GM18520 (cell line): Measurements from ENCODE around the gene TCF12.

Experiments
- ATAC-seq: cut with Tn5 transposase; IDR thresholded peaks from one replicate; pipeline ENCODE4 v1.9.1; 2021; ENCODE audit not compliant: unreplicated experiment

TCF12 gene

DNA sequence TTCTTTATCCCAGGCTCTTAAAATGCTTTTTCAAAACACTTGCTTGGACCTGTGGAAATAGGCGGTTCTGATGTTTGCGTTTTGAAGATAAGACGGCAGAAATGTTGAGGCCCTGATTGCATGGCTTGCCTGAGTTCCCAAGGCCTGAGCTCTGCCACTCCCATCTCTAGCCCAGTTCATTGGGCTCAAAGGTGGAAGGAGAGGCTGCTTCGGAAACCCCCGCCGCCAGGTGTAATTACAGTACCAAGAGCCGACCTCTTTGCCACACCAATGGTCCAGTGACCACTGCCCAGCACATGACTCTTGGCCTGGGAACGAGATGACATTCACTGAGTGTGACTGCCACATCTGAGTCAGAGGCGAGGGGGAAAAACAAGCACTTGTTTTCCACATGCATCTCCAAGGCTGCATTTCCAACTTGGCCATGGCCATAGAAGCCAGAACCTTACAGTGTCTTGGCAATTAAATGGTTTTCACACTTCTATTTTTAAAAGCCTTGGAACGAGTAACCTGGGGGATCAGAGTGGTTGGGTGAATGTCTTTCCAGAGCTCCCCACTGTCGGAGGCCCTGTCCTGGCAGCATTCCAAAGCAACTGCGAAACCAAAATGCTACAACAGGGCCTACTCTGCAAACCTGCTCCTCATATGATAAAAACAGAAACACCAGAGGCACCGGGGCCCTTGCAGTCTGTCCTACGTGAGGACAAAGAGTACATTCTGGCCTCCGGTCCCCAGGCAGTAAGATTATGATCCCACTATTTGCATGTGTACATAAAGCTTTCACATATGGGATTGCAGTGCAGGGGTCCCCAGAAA, 394.1 kb downstream of the TCF12 start:
- ATAC-seq: no peak

DNA sequence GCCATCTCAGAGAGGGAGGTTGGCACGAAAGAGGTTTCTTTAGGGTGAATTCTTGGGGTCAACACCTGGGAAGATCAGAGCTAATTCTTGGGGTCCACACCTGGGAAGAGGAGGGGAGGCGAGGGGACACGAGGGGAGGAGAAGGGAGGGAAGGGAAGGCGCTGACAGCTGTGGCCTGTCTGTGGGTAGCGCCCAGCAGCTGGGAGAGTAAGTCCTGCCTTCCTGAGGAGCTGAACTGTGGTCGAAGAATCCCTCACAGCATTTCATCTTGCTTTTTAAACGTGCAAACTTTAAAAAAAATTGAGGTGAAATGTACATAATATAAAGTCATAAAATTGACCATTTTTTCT, 394.7 kb downstream of the TCF12 start:
- ATAC-seq: no peak

GRCh38 chr15:57314221-57314620, 395.8 kb downstream of the TCF12 start:
- no peak for ATAC-seq

DNA sequence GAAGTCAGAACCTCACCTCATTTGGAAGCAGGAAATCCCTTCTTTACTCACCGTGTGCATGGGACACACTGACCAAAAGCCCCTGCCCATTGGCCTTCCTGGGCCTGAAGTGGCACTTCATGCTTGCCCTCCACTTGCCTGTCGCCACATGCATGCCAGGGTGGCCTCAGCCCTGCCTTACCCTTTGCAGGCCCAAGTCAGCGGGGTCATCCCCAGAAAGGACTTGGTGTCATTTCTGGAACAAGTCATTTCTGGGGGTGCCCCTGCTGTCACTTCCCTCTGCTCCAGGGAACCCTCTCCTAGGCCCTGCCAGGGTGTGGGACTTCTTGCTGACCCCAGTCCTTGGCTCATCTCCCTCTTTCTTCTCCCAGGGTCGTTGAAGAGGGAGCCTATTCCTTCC, 398.0 kb downstream of the TCF12 start:
- no peak for ATAC-seq

DNA sequence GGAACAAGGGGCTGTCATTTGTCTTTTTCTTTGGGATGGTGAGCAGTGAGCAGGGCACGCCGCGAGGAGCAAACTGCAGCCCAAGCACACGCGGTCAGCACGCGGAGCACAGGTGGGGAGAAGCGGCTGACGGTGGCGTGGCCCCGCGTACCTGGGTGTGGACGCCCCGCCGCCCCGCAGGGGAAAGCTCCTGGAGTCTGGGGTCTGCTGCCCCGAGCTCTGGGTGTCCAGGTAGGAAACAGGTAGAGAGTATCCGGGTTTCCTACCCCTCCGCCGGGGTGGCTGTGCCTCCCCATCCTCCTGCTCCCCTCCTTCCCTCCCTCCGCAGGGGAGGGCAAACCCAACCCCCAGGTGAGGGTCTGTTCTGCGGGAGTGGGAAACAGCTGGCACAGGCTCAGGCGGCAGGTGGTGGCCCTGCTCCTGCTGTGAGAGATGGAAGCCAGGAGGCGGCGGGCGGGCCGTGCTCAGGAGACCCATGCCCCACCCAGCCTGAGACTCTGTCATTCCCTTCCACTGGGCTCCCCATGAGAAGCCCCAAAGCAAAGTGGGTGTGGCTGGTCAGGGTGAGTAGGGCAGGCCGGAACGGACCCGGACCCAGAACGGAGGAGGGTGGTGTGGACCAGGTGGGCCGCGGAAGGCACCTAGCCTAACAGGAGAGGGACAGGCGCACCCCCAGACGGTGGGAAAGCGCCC, 400.9 kb downstream of the TCF12 start:
- no peak for ATAC-seq

- ATAC-seq: no peak
Measured at GRCh38 chr15:57319919-57320560, 401.6 kb downstream of the TCF12 start.

DNA sequence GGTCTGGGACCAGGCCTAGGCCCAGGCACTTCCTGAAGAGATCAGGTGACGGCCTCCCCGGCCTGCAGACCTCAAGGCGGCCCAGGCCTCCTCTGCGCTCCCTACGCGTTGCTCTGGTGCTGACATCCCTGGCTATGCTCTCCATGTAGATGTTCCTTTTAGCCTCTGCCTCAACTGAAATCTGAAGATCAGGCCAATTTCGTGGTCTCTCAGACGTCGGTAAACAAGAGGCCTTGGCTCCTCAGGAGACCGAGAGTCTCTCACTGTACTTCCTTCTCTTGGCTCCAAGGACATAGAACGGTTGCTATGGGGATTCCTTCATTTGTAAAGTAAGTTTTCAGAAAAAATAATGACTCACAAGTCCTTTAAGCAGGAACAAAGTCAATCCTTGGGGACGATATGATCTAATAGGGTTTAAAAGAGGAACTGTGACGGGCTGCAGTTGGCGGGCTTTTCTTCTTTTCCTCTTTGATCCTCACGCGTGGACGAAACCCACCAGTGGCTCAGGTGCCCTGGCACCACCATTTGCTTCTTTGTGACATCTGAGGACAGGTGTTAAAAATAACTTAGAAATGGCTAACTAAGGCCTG, 402.3 kb downstream of the TCF12 start:
- ATAC-seq: no peak

GRCh38 chr15:57321485-57321884, 403.0 kb downstream of the TCF12 start:
- ATAC-seq: no peak

GRCh38 chr15:57321973-57322601, 403.6 kb downstream of the TCF12 start:
- no peak for ATAC-seq

GRCh38 chr15:57322602-57323250, 404.3 kb downstream of the TCF12 start:
- ATAC-seq: no peak

DNA sequence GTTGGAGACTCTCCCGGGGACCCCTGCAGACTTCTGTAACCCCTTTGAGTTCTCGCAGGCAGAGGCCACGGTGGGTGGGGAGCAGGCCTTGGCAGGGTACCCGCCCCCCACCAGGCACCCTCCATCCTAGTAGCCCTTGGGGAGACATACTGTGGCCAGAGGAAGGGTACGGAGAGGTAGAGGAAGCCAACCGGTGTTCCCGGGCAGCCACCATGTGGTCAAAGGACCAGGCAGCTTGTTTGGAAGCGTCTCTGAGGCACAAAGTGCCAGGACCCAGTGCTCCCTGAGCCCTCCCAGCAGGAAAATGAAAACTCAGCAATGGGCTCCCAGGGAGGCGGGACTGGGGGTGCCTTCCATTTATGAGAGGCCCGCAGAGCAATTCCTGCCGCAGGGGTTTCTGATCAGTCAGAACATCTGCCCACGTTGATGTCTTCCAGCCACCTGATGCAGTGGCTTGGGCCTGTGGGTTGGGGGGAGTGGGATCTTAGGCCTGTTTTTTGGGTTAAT, 404.9 kb downstream of the TCF12 start:
- ATAC-seq: no peak

DNA sequence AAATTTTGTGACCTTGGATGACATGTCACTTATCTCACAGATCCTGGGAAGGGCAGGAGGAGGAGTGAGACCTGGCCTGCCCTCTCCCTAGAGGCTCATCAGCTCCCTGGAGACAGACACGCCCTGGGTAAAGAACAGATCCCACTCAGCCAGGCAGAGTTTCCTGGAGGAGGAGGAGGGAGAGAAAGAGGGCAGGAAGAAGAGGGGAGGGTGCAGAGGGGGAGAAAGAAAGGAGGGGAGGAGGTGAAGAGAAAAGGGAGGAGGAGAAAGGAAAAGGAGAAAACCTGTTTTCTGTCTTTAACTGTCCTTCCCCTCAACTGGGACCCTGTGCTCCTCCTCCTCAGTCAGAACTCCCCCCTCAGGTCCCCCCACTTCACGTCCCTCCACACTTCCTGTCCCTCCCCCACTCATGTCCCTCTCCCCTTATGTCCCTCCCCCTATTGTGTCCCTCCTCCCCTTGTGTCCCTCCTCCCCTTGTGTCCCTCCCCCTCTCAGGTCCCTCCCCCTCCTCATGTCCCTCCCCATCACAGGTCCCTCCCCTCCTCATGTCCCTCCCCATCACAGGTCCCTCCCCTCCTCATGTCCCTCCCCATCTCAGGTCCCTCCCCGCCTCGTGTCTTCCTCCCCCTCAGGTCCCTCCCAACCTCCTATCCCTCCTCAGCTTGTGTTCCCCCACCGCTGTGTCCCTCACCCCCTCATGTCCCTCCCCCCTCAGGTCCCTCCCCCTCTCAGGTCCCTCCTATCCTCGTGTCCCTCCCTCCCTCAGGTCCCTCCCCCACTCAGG, 405.6 kb downstream of the TCF12 start:
- ATAC-seq: no peak

DNA sequence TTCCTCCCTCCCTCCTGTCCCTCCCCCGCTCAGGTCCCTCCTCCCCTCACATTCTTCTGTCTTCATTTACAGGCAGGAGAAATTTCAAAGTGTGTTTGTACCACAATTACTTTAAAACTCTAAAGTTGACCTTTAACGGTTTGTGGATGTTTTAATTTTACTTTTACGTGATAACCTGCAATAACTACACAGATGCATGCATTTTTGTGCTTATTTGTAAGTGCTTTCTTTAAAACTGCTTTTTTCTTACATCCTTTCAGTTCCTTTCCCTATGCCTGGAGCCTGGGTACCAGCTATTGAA, 406.1 kb downstream of the TCF12 start:
- no peak for ATAC-seq

DNA sequence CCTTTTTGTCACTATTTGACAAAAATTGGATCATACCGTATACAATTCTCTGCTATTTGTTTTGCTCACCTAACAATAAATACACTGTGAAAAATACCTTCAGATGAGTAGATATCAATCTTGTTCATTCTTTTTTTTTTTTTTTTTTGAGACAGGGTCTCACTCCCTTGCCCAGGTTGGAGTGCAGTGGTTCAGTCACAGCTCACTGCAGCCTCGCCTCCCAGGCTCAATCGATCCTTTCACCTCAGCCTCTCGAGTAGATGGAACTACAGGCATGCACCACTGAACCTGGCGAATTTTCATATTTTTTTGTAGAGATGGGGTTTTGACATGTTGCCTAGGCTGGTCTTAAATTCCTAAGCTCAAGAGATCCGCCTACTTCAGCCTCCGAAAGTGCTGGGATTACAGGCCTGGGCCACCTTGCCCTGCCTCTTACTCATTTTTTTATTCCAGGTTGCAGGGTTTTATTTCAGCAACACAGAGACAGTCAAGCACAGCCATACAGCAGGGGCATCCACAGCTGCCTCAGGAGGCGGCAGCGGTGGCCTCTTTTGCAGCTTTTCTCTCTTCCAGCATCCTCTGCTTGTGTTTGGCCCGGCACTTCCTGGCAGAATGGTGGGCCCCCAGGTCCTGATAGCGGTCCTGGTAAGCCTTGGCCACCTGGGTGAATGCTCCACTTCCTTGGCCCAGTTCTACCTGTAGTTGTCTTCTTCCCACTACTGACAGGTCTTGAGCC, 406.7 kb downstream of the TCF12 start:
- ATAC-seq: no peak

- ATAC-seq: no peak
Measured at GRCh38 chr15:57326196-57326595, 407.8 kb downstream of the TCF12 start.

DNA sequence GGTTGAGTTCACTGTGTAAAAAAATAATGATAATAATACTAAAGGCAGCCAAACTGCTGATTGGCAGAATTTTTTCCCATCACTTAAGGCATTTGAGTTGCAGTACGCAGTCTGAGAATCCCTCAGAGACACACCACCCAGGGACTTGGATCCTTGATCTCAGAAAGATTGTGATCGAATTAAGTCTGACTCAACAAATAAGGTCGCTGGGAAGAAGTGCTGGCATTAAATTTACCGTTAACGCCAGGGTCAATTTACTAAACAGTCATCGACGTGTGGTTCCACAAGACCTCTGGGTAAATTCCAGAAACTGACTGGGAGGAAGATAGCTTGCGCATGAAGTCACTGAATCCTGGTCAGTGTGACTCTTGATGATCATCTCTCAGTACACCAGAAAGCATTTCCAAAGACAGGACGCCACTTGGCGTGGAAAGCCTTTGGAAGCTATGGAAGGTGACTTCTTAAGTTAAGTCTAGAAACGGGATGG, 409.6 kb downstream of the TCF12 start:
- no peak for ATAC-seq

DNA sequence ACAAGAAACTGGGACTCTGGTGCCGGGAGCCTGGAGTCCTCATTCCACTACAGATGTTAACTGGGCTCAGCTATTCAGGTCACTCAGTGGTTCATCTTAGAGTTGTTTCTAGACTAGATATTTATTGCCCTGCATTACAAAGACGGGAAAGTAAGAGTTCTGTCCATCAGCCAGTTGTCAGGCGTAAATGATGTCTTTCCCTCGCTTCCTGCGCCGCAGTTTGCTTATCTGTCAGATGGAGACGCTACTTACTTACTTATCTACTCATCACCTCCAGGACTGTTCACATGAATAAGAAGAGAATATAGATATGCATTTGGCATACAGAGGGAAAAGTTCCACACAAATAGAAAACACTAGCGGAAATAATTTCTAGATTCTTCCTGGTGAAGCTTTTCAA, 410.0 kb downstream of the TCF12 start:
- no peak for ATAC-seq

GRCh38 chr15:57328897-57329296, 410.5 kb downstream of the TCF12 start:
- no peak for ATAC-seq
